MM.1S (cell line): ENCODE data around the gene MYO10.

Source experiments
- CTCF ChIP-seq: fragments of 300-600 bp; sonication (generic); IDR thresholded peaks from 2 replicates; pipeline ENCODE4 v1.5.1; 2016; ENCODE audit warnings: antibody characterized with exemption, low read length, mixed read lengths
- EZH2 ChIP-seq: fragments of 300-600 bp; sonication (generic); optimal IDR thresholded peaks from 2 replicates; pipeline ENCODE3; 2017; ENCODE audit warnings: low read depth, mild to moderate bottlenecking, antibody characterized with exemption, low read length, mixed read lengths

GRCh38 chr5:16663840-16664239 is 272.2 kb downstream of the MYO10 start:
- no peak for TF ChIP-seq CTCF
- TF ChIP-seq EZH2, result no peak
